Naive thymus-derived CD4-positive, alpha-beta T cell (primary cell): ENCODE data around the gene DUSP8. TPM values are rescaled to one million over a fixed set of nuclear protein-coding genes. Genes with fewer than 3 reads are reported as not detected.

Experiments used
- ATAC-seq: fragments of 150-1000 bp; cut with Tn5 transposase; 2 replicates; pipeline ENCODE4 v1.10.0; 2021; ENCODE audit warnings: mild to moderate bottlenecking, moderate library complexity
- CTCF ChIA-PET: fragments of 350-600 bp; sonication (Branson Sonifier 250); formaldehyde crosslinking; loops from one replicate; lab custom pipeline; 2021; ENCODE audit warnings: antibody characterized with exemption; lab: Charles Lee
- POLR2A ChIA-PET: fragments of 350-600 bp; sonication (Branson Sonifier 250); formaldehyde crosslinking; loops from one replicate; lab custom pipeline; 2021; ENCODE audit warnings: antibody characterized with exemption, inconsistent platforms; lab: Charles Lee
- DNase-seq, 9 donors: peaks; one replicate each; pipeline versions ENCODE4 v3.0.0 to v3.0.0-alpha.2; 2020 to 2022; ENCODE audit warnings: mixed read lengths in 1 of 9
- H3K27ac ChIP-seq: one replicate; pipeline ENCODE4 v1.7.0; 2013; ENCODE audit warnings: mild to moderate bottlenecking, low read depth, low read length, moderate library complexity
- H3K27me3 ChIP-seq, 2 donors: one replicate each; pipeline ENCODE4 v1.7.0; 2013; ENCODE audit warnings: low read length in 2 of 2, mild to moderate bottlenecking in 2 of 2, moderate library complexity in 2 of 2; ENCODE audit not compliant: control insufficient read depth in 2 of 2, insufficient read depth in 2 of 2
- H3K36me3 ChIP-seq, 3 experiments: 1 replicate in 2 of 3; 2 replicates in 1 of 3; pipeline ENCODE4 v1.7.0; 2013; ENCODE audit warnings: low read length in 3 of 3, mild to moderate bottlenecking in 3 of 3, moderate library complexity in 1 of 3; ENCODE audit not compliant: insufficient read depth in 3 of 3, control insufficient read depth in 2 of 3
- H3K4me1 ChIP-seq, 2 donors: one replicate each; pipeline ENCODE4 v1.7.0; 2013; ENCODE audit warnings: low read length in 2 of 2, mild to moderate bottlenecking in 2 of 2, moderate library complexity in 1 of 2; ENCODE audit not compliant: control insufficient read depth in 2 of 2, insufficient read depth in 2 of 2
- H3K4me3 ChIP-seq: 2 replicates; pipeline ENCODE4 v1.7.0; 2013; ENCODE audit warnings: mild to moderate bottlenecking, low read length
- H3K9me3 ChIP-seq, 3 experiments: 1 replicate in 2 of 3; 2 replicates in 1 of 3; pipeline ENCODE4 v1.7.0; 2013; ENCODE audit warnings: low read length in 3 of 3; ENCODE audit not compliant: control insufficient read depth in 2 of 3
- H3K27ac Mint-ChIP-seq, 9 donors: one replicate each; pipeline ENCODE4 v1.8.0; 2020 to 2022; ENCODE audit warnings: mixed read lengths in 9 of 9, mild to moderate bottlenecking in 8 of 9, moderate library complexity in 5 of 9, inconsistent platforms in 2 of 9
- H3K27me3 Mint-ChIP-seq, 5 donors: one replicate each; pipeline ENCODE4 v1.8.0; 2021 to 2022; ENCODE audit warnings: mixed read lengths in 5 of 5, mild to moderate bottlenecking in 1 of 5
- H3K36me3 Mint-ChIP-seq, 5 donors: one replicate each; pipeline ENCODE4 v1.8.0; 2020 to 2022; ENCODE audit warnings: mixed read lengths in 5 of 5, mild to moderate bottlenecking in 3 of 5, inconsistent platforms in 1 of 5
- H3K4me1 Mint-ChIP-seq, 7 donors: one replicate each; pipeline ENCODE4 v1.8.0; 2020 to 2022; ENCODE audit warnings: mixed read lengths in 7 of 7, mild to moderate bottlenecking in 3 of 7, inconsistent platforms in 1 of 7
- H3K4me3 Mint-ChIP-seq, 10 donors: one replicate each; pipeline ENCODE4 v1.8.0; 2020 to 2022; ENCODE audit warnings: mild to moderate bottlenecking in 10 of 10, mixed read lengths in 10 of 10, moderate library complexity in 6 of 10, inconsistent platforms in 2 of 10
- H3K9me3 Mint-ChIP-seq, 11 donors: one replicate each; pipeline ENCODE4 v1.8.0; 2020 to 2022; ENCODE audit warnings: mixed read lengths in 11 of 11, mild to moderate bottlenecking in 4 of 11, inconsistent platforms in 1 of 11, moderate library complexity in 1 of 11
- intact Hi-C, 2 donors: fragments of 100-400 bp; cut with micrococcal nuclease; formaldehyde crosslinking; loops; one replicate each; pipeline ENCODE4 v1.15.1; 2023
- polyA plus RNA-seq, 2 donors: library from polyadenylated mRNA; unstranded; fragments of 300-500 nt; fragmentation: Illumina TruSeq; gene quantifications; one replicate each; pipeline ENCODE4 v1.2.3, GENCODE V29; 2021
- total RNA-seq, 6 experiments: library from RNA in 5 of 6; stranded (reverse) in 5 of 6; gene quantifications; 1 replicate in 5 of 6; 2 replicates in 1 of 6; pipeline ENCODE4 v1.2.3 and lab custom pipeline; 2021 to 2026

Gene DUSP8
- total and polyA plus RNA-seq, 7 experiments from 2014 or later: 0.22 to 79.3 (median 3.9) TPM

DNA sequence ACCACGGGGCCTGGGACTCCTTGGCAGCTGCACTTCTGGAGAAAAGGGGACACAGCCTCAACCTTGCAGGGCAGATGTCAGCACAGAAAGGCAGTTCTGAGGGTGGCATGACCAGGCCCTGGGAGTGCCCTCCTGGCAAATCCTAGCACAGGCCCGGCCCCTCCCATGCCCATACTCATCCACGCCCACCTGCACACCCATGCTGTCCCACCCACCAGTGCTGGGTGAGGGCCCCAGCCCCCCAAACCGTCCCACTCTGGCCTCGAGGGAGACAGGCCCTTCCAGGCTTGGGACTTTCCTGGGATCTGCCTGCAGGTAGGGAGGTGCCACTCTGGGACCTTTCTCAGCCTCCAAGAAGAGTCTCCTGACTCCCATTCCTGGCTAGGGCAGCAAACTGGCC, 10.1 kb downstream of the DUSP8 start:
- Histone ChIP-seq H3K9me3 (no peaks in the 10 kb centered on the region), H3K36me3 (peaks cover 0 to 46% (median 0%) of the 10 kb centered on the region in 3 experiments), H3K27ac (no peak overlapping the region), H3K4me1 (no peaks in the 10 kb centered on the region), H3K27me3 (no peaks in the 10 kb centered on the region), H3K4me3 (no peak overlapping the region)
- ChIA-PET CTCF (no interaction called here), POLR2A (no interaction called here)
- ATAC-seq (no peak), DNase-seq (no peak)
- peaks cover 0 to 3% (median 0%) of the 10 kb centered on the region in 7 donors for H3K4me1 Mint-ChIP-seq
- intact Hi-C loops: no loop called here
- H3K9me3 Mint-ChIP-seq: no peaks in the 10 kb centered on the region
- H3K27me3 Mint-ChIP-seq: no peaks in the 10 kb centered on the region
- peaks cover 0 to 4% (median 0%) of the 10 kb centered on the region in 5 donors for H3K36me3 Mint-ChIP-seq
- H3K4me3 Mint-ChIP-seq: no peak overlapping the region
- H3K27ac Mint-ChIP-seq: no peak overlapping the region

DNA sequence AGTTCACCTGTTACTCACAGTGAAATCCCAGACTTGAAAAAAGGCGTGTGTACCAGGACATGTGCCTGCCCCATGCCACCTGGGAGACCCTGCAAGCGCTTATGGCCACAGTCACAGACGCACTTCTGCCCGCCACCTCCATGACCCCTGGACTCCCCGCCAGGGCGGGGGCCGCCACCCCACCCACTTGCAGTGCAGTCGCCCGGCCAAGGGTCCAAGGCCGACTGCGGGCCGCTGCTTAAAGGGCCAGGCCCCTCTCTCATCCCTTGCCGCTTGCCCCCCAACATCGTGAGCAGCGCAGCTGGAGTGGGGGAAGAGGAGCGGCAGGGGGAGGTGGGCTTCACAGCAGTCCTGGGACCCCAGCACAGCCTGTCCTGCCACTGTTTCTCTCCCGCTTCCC, 10.8 kb downstream of the DUSP8 start:
- intact Hi-C loops: no loop called here
- Mint-ChIP-seq H3K4me3 (no peak overlapping the region), H3K36me3 (peaks cover 0 to 4% (median 0%) of the 10 kb centered on the region in 5 donors), H3K4me1 (peaks cover 0 to 3% (median 0%) of the 10 kb centered on the region in 7 donors), H3K27me3 (no peaks in the 10 kb centered on the region), H3K27ac (no peak overlapping the region), H3K9me3 (no peaks in the 10 kb centered on the region)
- H3K4me3 ChIP-seq: no peak overlapping the region
- H3K27me3 ChIP-seq: no peaks in the 10 kb centered on the region
- no peaks in the 10 kb centered on the region for H3K9me3 ChIP-seq
- ChIA-PET POLR2A (no interaction called here), CTCF (no interaction called here)
- peaks cover 0 to 46% (median 0%) of the 10 kb centered on the region in 3 experiments for H3K36me3 ChIP-seq
- no peak for DNase-seq
- ATAC-seq: no peak
- no peaks in the 10 kb centered on the region for H3K4me1 ChIP-seq
- H3K27ac ChIP-seq: no peak overlapping the region

DNA sequence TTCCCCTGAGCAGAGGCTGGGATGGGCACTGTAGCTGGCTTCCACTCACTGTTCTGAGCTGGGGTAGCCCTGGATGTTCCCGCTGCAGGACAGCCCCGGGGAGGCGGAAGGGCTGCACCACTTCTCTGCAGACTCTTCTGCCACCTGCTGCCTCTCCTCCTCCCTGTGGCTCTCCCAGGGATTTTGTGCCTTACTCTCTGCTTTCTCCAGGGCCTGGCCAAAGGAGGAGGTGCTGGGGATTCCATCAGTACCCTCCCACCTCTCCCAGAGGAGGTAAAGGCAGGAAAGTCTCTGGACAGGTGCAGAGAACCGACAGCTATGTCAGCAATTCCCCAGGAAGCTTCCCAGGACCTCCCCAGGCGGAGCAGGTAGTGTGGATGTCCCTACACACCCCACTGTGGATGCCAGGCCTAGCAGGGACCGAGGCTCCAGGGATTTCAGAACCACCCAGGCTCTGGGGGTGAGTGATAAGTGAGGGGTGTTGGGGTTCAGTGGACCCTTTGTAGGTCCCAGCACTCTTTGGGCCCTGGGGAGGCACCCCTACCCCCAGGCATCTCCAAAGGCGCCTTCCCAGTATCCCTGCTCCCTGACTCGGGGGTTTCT, 11.3 kb downstream of the DUSP8 start:
- no peaks in the 10 kb centered on the region for H3K9me3 ChIP-seq
- H3K27ac Mint-ChIP-seq: no peak overlapping the region
- peaks cover 0 to 3% (median 0%) of the 10 kb centered on the region in 7 donors for H3K4me1 Mint-ChIP-seq
- CTCF ChIA-PET: interaction anchor here (1.1 kb wide), 1 partner anchor 14 kb away, joined by 3 read pairs; no protein-coding TSS in a partner anchor
- no peak overlapping the region for H3K27ac ChIP-seq
- DNase-seq (no peak), ATAC-seq (no peak)
- intact Hi-C loops: no loop called here
- peaks cover 0 to 43% (median 0%) of the 10 kb centered on the region in 3 experiments for H3K36me3 ChIP-seq
- peaks cover 0 to 4% (median 0%) of the 10 kb centered on the region in 5 donors for H3K36me3 Mint-ChIP-seq
- H3K27me3 Mint-ChIP-seq: no peaks in the 10 kb centered on the region
- no peaks in the 10 kb centered on the region for H3K27me3 ChIP-seq
- H3K4me3 ChIP-seq: no peak overlapping the region
- H3K4me1 ChIP-seq: no peaks in the 10 kb centered on the region
- POLR2A ChIA-PET: interaction anchor here (1.1 kb wide), 1 partner anchor 10 kb away, joined by 3 read pairs; no protein-coding TSS in a partner anchor
- H3K9me3 Mint-ChIP-seq: no peaks in the 10 kb centered on the region
- no peak overlapping the region for H3K4me3 Mint-ChIP-seq

DNA sequence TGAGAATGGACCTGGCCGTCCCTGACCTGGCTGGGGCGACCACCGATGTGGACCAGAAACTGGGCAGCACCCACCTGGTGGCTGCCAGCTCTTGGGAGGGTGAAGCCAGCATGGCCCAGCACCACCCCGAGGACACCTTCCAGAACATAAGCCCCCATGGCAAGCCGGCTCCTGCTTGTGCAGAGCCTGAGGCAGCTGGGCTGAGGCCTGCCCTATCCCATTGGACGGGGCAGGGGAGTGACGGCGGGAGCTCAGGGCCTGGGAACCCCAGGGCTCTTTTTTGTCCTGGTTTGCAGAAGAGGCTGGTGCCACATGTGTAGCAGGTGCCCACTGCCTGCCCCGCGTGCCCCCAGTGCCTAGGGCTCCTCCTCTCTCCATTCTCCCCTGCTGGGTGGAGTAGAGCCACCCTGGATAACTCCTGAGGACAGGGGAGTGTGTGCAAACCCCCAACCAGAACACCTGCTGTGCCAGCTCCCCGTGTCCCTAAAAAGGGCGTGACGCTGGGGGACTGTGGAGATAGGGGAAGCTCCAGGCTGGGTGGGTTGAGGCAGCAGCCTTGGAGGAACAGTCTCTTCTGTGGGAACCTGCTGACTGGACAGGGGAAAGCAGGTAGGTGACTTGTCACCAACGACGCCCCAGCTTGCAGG, 11.9 kb downstream of the DUSP8 start:
- intact Hi-C loops: no loop called here
- Mint-ChIP-seq H3K27me3 (no peaks in the 10 kb centered on the region), H3K36me3 (peaks cover 0 to 4% (median 0%) of the 10 kb centered on the region in 5 donors), H3K4me1 (peaks cover 0 to 3% (median 0%) of the 10 kb centered on the region in 7 donors), H3K4me3 (no peak overlapping the region), H3K9me3 (no peaks in the 10 kb centered on the region), H3K27ac (no peak overlapping the region)
- ChIA-PET CTCF (interaction anchor here (1.1 kb wide), 1 partner anchor 15 kb away, joined by 3 read pairs; no protein-coding TSS in a partner anchor), POLR2A (interaction anchor here (1.1 kb wide), 1 partner anchor 11 kb away, joined by 3 read pairs; no protein-coding TSS in a partner anchor)
- H3K4me3 ChIP-seq: no peak overlapping the region
- no peaks in the 10 kb centered on the region for H3K27me3 ChIP-seq
- H3K4me1 ChIP-seq: no peaks in the 10 kb centered on the region
- DNase-seq (no peak), ATAC-seq (no peak)
- H3K9me3 ChIP-seq: no peaks in the 10 kb centered on the region
- no peak overlapping the region for H3K27ac ChIP-seq
- H3K36me3 ChIP-seq: peaks cover 0 to 37% (median 0%) of the 10 kb centered on the region in 3 experiments

DNA sequence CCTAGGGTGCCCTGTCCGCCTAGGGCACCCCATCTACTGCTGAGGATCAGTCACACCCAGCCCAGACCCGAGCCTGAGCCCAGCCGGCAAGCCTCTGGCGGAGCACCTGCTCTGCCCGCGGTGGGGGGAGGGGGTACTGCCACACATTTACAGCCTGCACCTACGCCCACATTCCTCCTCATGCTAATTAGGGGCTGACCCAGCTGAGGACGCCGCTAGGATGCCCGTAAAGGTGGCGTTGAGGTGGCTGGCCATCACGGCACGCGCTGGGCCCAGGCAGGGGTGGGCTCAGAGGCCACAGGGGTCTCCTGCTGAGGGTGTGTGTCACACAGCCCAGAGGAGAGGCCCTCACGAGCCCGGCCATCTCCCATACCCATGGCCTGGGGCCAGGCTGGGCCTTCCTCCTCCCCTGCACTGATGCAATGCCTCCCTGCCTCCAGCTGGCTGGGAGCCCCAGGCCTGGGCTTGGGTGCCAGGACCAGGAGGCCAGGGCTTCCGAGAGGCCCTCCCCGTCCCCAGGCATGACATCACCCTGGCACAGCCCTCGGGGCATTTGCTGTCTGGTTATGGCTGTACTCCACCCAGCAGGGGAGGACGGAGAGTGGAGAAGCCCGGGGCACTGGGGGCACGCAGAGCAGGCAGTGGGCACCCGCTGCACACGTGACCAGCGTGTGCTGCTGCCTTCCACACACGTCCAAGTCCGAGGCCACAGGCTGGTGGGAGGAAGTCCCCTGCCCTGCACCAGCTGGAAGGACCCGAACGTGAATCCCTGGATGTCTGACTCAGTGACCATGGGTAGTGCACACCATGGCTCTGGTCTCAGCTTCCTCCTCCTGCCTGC, 12.7 kb downstream of the DUSP8 start:
- Histone ChIP-seq H3K4me3 (no peak overlapping the region), H3K27me3 (no peaks in the 10 kb centered on the region), H3K36me3 (peaks cover 0 to 37% (median 0%) of the 10 kb centered on the region in 3 experiments), H3K4me1 (no peaks in the 10 kb centered on the region), H3K9me3 (no peaks in the 10 kb centered on the region), H3K27ac (no peak overlapping the region)
- H3K36me3 Mint-ChIP-seq: peaks cover 0 to 4% (median 0%) of the 10 kb centered on the region in 5 donors
- DNase-seq (no peak), ATAC-seq (peak; percentile 5)
- intact Hi-C loops: no loop called here
- ChIA-PET CTCF (no interaction called here), POLR2A (interaction anchor here (1.1 kb wide), 1 partner anchor 12 kb away, joined by 3 read pairs; no protein-coding TSS in a partner anchor)
- no peak overlapping the region for H3K4me3 Mint-ChIP-seq
- no peak overlapping the region for H3K27ac Mint-ChIP-seq
- peaks cover 0 to 3% (median 0%) of the 10 kb centered on the region in 7 donors for H3K4me1 Mint-ChIP-seq
- H3K9me3 Mint-ChIP-seq: no peaks in the 10 kb centered on the region
- no peaks in the 10 kb centered on the region for H3K27me3 Mint-ChIP-seq

DNA sequence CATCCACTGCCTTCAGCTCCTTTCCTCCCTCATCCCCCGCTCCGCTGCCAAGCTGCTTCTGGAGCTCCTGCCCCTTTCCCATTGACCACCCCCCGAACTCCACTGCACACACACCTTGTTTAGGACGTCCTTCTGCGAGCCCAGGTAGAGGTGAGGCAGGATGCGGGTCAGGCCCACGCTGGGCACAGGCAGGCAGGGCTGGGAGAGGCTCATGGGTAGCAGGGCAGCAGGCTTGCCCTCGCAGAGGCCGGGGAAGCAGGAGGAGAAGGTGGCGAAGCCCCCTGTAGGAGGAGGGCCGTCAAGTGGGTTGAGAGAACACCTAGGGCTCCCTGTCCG, 13.3 kb downstream of the DUSP8 start:
- DNase-seq (no peak), ATAC-seq (peak; percentile 1)
- no peaks in the 10 kb centered on the region for H3K9me3 ChIP-seq
- H3K36me3 Mint-ChIP-seq: peaks cover 0 to 4% (median 0%) of the 10 kb centered on the region in 5 donors
- intact Hi-C loops: no loop called here
- H3K27ac ChIP-seq: no peak overlapping the region
- H3K36me3 ChIP-seq: peaks cover 0 to 33% (median 0%) of the 10 kb centered on the region in 3 experiments
- H3K4me3 ChIP-seq: no peak overlapping the region
- POLR2A ChIA-PET: no interaction called here
- H3K27ac Mint-ChIP-seq: peak overlapping the region in 1 of 9 donors; percentile 67
- no peaks in the 10 kb centered on the region for H3K9me3 Mint-ChIP-seq
- CTCF ChIA-PET: no interaction called here
- no peaks in the 10 kb centered on the region for H3K27me3 ChIP-seq
- H3K27me3 Mint-ChIP-seq: peaks cover 0 to 3% (median 0%) of the 10 kb centered on the region in 5 donors
- no peaks in the 10 kb centered on the region for H3K4me1 ChIP-seq
- peaks cover 0 to 3% (median 0%) of the 10 kb centered on the region in 7 donors for H3K4me1 Mint-ChIP-seq
- H3K4me3 Mint-ChIP-seq: no peak overlapping the region
